MCF 10A (cell line): ENCODE data around the gene C2orf72. TPM values are rescaled to one million over a fixed set of nuclear protein-coding genes. Genes with fewer than 3 reads are reported as not detected.

Experiments
- BruUV-seq: library from RNA; stranded (reverse); fragments of 400-500 nt; replicated peaks from 2 replicates; lab custom pipeline; 2021; lab: Mats Ljungman, UMichigan
- CTCF ChIA-PET: fragments of 300-600 bp; sonication (Branson Sonifier 250); formaldehyde crosslinking; extraction: SDS; loops from one replicate; lab custom pipeline; 2021; ENCODE audit warnings: antibody characterized with exemption, inconsistent platforms; lab: Yijun Ruan, JAX
- POLR2A ChIA-PET: fragments of 300-600, 350-650 bp; sonication (Branson Sonifier 250); formaldehyde crosslinking; extraction: SDS; loops from one replicate; lab custom pipeline; 2020; ENCODE audit warnings: antibody characterized with exemption, inconsistent platforms; lab: Yijun Ruan, JAX
- DNase-seq: peaks from one replicate; pipeline ENCODE4 v3.0.0-alpha.2; 2018; ENCODE audit not compliant: unreplicated experiment
- H3K27ac Mint-ChIP-seq: one replicate; pipeline ENCODE4 v1.8.0; 2022; ENCODE audit warnings: mild to moderate bottlenecking, low read depth, mixed read lengths; ENCODE audit not compliant: unreplicated experiment
- H3K27me3 Mint-ChIP-seq: one replicate; pipeline ENCODE4 v1.8.0; 2022; ENCODE audit warnings: mixed read lengths; ENCODE audit not compliant: insufficient read depth, unreplicated experiment
- H3K36me3 Mint-ChIP-seq: one replicate; pipeline ENCODE4 v1.8.0; 2022; ENCODE audit warnings: mild to moderate bottlenecking, moderate library complexity, mixed read lengths; ENCODE audit not compliant: insufficient read depth, unreplicated experiment
- H3K4me1 Mint-ChIP-seq: one replicate; pipeline ENCODE4 v1.8.0; 2022; ENCODE audit warnings: mixed read lengths; ENCODE audit not compliant: insufficient read depth, unreplicated experiment
- H3K4me3 Mint-ChIP-seq: one replicate; pipeline ENCODE4 v1.8.0; 2022; ENCODE audit warnings: mild to moderate bottlenecking, moderate library complexity, mixed read lengths; ENCODE audit not compliant: unreplicated experiment
- H3K9me3 Mint-ChIP-seq: one replicate; pipeline ENCODE4 v1.8.0; 2022; ENCODE audit warnings: mixed read lengths; ENCODE audit not compliant: unreplicated experiment
- intact Hi-C: fragments of 100-400 bp; cut with micrococcal nuclease; formaldehyde crosslinking; loops from 2 replicates; pipeline ENCODE4 v1.14.1; 2022
- total RNA-seq: library from RNA; stranded (reverse); gene quantifications from 2 replicates; pipeline ENCODE4 v1.2.3, GENCODE V29; 2022
- TF ChIP-seq, protein P1 (sequence below): fragments of 200-600 bp; IDR thresholded peaks from one replicate; pipeline ENCODE4 v1.8.0; 2022; ENCODE audit warnings: antibody characterized with exemption, mild to moderate bottlenecking; ENCODE audit not compliant: unreplicated experiment

C2orf72 gene
- total RNA-seq, 1 experiment from 2014 or later: not detected

DNA sequence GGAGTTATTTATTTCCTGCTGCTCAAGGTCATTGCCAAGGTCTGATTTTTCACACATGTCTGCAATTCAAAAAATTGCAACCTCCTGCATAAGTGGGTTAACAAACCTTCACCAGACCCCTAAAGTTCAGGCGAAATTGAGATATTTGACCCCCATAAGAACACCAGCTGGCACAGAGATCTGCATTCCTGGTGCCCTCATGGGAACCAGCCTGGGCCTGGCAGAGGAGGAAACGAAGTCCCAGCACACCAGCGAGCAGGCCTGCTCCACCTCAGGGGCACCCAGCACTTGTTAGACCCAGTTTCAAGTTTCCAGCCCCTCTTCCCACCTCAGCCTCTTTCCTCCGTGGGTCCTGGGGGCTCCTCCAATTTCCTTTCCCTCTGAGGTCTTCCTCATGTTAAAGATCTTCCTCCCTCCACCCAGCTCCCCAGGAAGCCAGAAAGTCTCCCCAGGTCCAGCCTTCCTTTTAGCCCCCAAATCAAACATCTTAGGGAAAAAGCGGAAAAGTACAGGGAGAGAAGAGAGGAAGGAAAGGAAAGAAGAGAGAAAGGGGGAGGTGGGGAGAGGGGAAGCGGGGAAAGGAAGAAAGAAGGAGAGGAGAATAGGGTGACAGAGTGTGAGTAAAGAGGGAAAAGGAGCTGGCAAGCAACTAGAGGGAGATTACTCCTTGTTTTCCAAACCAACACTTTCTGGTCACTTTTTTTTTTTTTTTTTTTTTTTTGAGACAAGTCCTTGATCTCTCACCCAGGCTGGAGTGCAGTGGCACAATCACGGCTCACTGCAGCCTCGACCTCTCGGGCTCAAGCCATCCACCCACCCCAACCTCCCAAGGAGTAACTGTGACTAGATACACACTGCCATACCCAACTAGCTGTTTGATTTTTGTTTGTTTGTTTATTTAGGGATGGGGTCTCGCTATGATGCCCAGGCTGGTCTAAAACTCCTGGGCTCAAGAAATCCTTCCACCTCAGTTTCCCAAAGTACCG is 3.9 kb upstream of the C2orf72 start:
- TF ChIP-seq, protein P1, sequence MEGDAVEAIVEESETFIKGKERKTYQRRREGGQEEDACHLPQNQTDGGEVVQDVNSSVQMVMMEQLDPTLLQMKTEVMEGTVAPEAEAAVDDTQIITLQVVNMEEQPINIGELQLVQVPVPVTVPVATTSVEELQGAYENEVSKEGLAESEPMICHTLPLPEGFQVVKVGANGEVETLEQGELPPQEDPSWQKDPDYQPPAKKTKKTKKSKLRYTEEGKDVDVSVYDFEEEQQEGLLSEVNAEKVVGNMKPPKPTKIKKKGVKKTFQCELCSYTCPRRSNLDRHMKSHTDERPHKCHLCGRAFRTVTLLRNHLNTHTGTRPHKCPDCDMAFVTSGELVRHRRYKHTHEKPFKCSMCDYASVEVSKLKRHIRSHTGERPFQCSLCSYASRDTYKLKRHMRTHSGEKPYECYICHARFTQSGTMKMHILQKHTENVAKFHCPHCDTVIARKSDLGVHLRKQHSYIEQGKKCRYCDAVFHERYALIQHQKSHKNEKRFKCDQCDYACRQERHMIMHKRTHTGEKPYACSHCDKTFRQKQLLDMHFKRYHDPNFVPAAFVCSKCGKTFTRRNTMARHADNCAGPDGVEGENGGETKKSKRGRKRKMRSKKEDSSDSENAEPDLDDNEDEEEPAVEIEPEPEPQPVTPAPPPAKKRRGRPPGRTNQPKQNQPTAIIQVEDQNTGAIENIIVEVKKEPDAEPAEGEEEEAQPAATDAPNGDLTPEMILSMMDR: no peak
- DNase-seq: no peak
- H3K36me3 Mint-ChIP-seq: no peaks in the 10 kb centered on the region
- no TSS peak for BruUV-seq
- peaks cover 52% of the 10 kb centered on the region for H3K27me3 Mint-ChIP-seq
- no peak overlapping the region for H3K27ac Mint-ChIP-seq
- no peaks in the 10 kb centered on the region for H3K9me3 Mint-ChIP-seq
- ChIA-PET CTCF (no interaction called here), POLR2A (no interaction called here)
- no peaks in the 10 kb centered on the region for H3K4me1 Mint-ChIP-seq
- intact Hi-C loops: no loop called here
- H3K4me3 Mint-ChIP-seq: no peak overlapping the region

DNA sequence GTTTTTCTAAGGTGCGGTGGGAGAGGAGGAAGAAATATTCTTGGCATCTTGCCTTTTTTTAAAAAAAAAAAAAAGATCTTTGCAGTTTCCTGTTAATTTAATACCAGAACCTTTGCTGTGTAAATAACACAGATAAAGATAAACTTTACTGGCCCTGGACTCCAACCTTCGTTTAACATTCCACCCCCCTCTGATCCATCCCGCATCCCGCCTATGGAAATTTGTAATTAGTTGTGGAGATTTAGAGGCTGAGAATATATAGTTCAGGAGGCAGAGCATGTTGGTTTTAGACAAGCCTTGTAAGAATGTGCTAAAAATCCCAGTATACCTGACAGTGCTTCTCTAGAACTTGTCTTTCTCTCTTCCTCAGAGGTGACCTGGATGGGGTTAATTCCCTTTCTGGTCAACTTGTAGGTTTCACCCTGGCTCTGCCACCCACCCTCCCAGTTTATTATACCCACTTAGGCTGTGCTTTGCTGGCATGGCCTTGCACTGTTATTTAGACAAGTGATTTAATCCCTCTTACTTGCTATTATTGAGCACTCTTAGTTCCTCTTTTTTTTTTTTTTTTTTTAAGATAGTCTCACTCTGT is 2.9 kb upstream of the C2orf72 start:
- POLR2A ChIA-PET: no interaction called here
- no peaks in the 10 kb centered on the region for H3K36me3 Mint-ChIP-seq
- intact Hi-C loops: no loop called here
- TF ChIP-seq, protein P1: no peak
- no peak for DNase-seq
- H3K27me3 Mint-ChIP-seq: peaks cover 62% of the 10 kb centered on the region
- CTCF ChIA-PET: interaction anchor here (0.6 kb wide), 1 partner anchor 393 kb away, joined by 3 read pairs; no protein-coding TSS in a partner anchor
- no peaks in the 10 kb centered on the region for H3K4me1 Mint-ChIP-seq
- no peaks in the 10 kb centered on the region for H3K9me3 Mint-ChIP-seq
- no TSS peak for BruUV-seq
- H3K4me3 Mint-ChIP-seq: no peak overlapping the region
- H3K27ac Mint-ChIP-seq: no peak overlapping the region

DNA sequence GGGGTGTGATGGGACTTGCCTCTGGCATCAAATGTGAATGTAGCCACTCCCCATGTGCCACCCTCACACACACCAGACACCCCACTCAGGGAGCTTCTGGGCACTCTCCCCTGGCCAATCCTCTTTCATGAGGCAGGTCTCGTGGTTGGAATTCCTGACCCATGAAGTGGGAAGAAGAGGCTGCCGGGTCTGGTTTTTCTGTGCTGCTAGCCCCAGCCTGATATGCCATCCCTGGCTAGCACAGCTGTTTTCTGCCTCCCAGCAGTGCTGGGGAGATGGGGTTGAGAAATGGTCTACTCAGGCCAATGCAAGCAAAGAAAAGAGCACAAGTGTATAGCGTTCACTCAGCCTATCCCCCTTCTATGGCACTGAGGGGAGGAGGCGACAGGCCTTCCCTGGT is 1.2 kb upstream of the C2orf72 start:
- no TSS peak for BruUV-seq
- H3K27ac Mint-ChIP-seq: no peak overlapping the region
- ChIA-PET CTCF (interaction anchor here (0.6 to 1.1 kb wide), 4 partner anchors 11 to 181 kb away, joined by 3 to 4 read pairs (median 4); no protein-coding TSS in a partner anchor), POLR2A (interaction anchor here (0.6 to 0.7 kb wide), 2 partner anchors 40 to 1085 kb away, joined by 3 read pairs; no protein-coding TSS in a partner anchor)
- H3K9me3 Mint-ChIP-seq: no peaks in the 10 kb centered on the region
- TF ChIP-seq, protein P1: no peak
- intact Hi-C loops: no loop called here
- no peaks in the 10 kb centered on the region for H3K36me3 Mint-ChIP-seq
- no peaks in the 10 kb centered on the region for H3K4me1 Mint-ChIP-seq
- DNase-seq: no peak
- H3K27me3 Mint-ChIP-seq: peaks cover 79% of the 10 kb centered on the region
- no peak overlapping the region for H3K4me3 Mint-ChIP-seq

DNA sequence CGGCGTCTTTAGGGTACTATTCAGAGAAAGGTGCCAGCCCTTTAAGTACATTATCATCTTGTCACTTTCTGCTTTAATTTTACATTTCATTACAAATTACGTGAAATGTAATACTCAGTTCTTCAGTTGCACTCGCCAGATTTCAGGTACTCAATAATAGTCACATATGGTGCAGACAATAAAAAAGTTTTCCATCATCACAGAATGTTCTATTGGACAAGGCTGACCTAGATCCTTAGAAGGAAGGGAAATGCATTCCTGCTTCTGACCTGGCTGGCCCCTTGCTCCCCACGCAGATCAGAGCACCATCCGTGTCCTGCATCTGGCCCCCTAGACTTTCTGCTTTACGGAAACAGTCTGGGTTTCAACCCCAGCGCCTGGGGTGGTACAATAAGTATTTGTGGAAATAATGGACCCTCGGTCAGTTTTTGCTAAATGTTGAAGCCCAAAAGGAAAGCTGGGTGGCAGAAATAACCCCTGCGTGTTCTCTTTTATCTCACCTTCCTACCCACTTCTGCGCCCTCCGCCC is 681 bp upstream of the C2orf72 start:
- Mint-ChIP-seq H3K9me3 (no peaks in the 10 kb centered on the region), H3K4me1 (no peaks in the 10 kb centered on the region), H3K36me3 (no peaks in the 10 kb centered on the region), H3K27ac (no peak overlapping the region), H3K27me3 (peaks cover 84% of the 10 kb centered on the region), H3K4me3 (no peak overlapping the region)
- TF ChIP-seq, protein P1: no peak
- POLR2A ChIA-PET: no interaction called here
- CTCF ChIA-PET: interaction anchor here (1.1 kb wide), 1 partner anchor 16 kb away, joined by 3 read pairs; no protein-coding TSS in a partner anchor
- no peak for DNase-seq
- intact Hi-C loops: no loop called here
- no TSS peak for BruUV-seq
